Brain microvascular endothelial cell (primary cell): ENCODE data around the gene PRDM16.

Experiments used
- DNase-seq: peaks from one replicate; pipeline ENCODE4 v3.0.0-alpha.2; 2020
- H3K27ac ChIP-seq: fragments of 250-450 bp; sonication (Bioruptor Pico); 2 replicates; pipeline ENCODE4 v1.5.1; 2020; ENCODE audit warnings: mild to moderate bottlenecking, moderate library complexity
- H3K27me3 ChIP-seq: fragments of 250-450 bp; sonication (Bioruptor Pico); replicated peaks from 2 replicates; pipeline ENCODE4 v1.5.1; 2020; ENCODE audit warnings: mild to moderate bottlenecking
- H3K36me3 ChIP-seq: fragments of 250-450 bp; sonication (Bioruptor Pico); replicated peaks from 2 replicates; pipeline ENCODE4 v1.5.1; 2020; ENCODE audit warnings: mild to moderate bottlenecking
- H3K4me3 ChIP-seq: 2 replicates; pipeline ENCODE4 v1.5.1; 2011; ENCODE audit warnings: low read depth, mild to moderate bottlenecking, control low read depth, low read length, moderate library complexity
- in situ Hi-C: cut with HindIII; loops from 2 replicates; pipeline ENCODE4 v1.10.0; 2017; ENCODE audit warnings: low sequenced_read_pairs, low pct_ligation_motif_present
- TF ChIP-seq, protein P1 (sequence below): IDR thresholded peaks from 2 replicates; pipeline ENCODE4 v1.5.1; 2011; ENCODE audit warnings: low read depth, mild to moderate bottlenecking, moderate library complexity, low read length, control low read depth, inconsistent platforms; ENCODE audit errors: missing control alignments

Gene PRDM16

GRCh38 chr1:3450983-3451382, 382.0 kb downstream of the PRDM16 start:
- TF ChIP-seq, protein P1, sequence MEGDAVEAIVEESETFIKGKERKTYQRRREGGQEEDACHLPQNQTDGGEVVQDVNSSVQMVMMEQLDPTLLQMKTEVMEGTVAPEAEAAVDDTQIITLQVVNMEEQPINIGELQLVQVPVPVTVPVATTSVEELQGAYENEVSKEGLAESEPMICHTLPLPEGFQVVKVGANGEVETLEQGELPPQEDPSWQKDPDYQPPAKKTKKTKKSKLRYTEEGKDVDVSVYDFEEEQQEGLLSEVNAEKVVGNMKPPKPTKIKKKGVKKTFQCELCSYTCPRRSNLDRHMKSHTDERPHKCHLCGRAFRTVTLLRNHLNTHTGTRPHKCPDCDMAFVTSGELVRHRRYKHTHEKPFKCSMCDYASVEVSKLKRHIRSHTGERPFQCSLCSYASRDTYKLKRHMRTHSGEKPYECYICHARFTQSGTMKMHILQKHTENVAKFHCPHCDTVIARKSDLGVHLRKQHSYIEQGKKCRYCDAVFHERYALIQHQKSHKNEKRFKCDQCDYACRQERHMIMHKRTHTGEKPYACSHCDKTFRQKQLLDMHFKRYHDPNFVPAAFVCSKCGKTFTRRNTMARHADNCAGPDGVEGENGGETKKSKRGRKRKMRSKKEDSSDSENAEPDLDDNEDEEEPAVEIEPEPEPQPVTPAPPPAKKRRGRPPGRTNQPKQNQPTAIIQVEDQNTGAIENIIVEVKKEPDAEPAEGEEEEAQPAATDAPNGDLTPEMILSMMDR: no peak
- in situ Hi-C loops: no loop called here
- Histone ChIP-seq H3K27ac (no peak overlapping the region), H3K4me3 (no peak overlapping the region), H3K27me3 (peaks cover 2% of the 10 kb centered on the region), H3K36me3 (no peaks in the 10 kb centered on the region)
- no peak for DNase-seq

GRCh38 chr1:3451994-3452865, 383.2 kb downstream of the PRDM16 start:
- H3K27me3 ChIP-seq: peaks cover 2% of the 10 kb centered on the region
- H3K36me3 ChIP-seq: no peaks in the 10 kb centered on the region
- no peak overlapping the region for H3K27ac ChIP-seq
- H3K4me3 ChIP-seq: no peak overlapping the region
- TF ChIP-seq, protein P1: no peak
- in situ Hi-C loops: no loop called here
- DNase-seq: no peak

DNA sequence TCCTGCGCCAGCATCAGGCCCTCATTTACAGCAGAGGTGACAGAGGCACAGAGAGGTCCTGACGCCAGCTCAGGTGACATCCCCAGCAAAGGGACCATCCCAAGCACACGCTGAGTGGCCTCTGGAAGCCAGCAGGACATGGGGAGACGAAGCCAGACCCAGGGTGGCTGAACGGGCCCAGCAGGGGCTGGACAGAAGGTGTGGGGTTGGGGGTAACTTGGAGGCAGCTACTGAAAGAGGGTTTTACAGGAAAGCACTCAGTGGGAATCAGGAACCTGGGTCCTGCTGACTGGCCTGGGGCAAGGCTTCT, 383.8 kb downstream of the PRDM16 start:
- in situ Hi-C loops: no loop called here
- DNase-seq: no peak
- H3K36me3 ChIP-seq: no peaks in the 10 kb centered on the region
- no peak overlapping the region for H3K4me3 ChIP-seq
- TF ChIP-seq, protein P1: no peak
- no peak overlapping the region for H3K27ac ChIP-seq
- peaks cover 2% of the 10 kb centered on the region for H3K27me3 ChIP-seq

GRCh38 chr1:3453203-3453761, 384.3 kb downstream of the PRDM16 start:
- TF ChIP-seq, protein P1: peak; percentile 96
- no peak overlapping the region for H3K4me3 ChIP-seq
- peak; percentile 51 for DNase-seq
- H3K27me3 ChIP-seq: peaks cover 2% of the 10 kb centered on the region
- H3K27ac ChIP-seq: no peak overlapping the region
- no peaks in the 10 kb centered on the region for H3K36me3 ChIP-seq
- in situ Hi-C loops: no loop called here

DNA sequence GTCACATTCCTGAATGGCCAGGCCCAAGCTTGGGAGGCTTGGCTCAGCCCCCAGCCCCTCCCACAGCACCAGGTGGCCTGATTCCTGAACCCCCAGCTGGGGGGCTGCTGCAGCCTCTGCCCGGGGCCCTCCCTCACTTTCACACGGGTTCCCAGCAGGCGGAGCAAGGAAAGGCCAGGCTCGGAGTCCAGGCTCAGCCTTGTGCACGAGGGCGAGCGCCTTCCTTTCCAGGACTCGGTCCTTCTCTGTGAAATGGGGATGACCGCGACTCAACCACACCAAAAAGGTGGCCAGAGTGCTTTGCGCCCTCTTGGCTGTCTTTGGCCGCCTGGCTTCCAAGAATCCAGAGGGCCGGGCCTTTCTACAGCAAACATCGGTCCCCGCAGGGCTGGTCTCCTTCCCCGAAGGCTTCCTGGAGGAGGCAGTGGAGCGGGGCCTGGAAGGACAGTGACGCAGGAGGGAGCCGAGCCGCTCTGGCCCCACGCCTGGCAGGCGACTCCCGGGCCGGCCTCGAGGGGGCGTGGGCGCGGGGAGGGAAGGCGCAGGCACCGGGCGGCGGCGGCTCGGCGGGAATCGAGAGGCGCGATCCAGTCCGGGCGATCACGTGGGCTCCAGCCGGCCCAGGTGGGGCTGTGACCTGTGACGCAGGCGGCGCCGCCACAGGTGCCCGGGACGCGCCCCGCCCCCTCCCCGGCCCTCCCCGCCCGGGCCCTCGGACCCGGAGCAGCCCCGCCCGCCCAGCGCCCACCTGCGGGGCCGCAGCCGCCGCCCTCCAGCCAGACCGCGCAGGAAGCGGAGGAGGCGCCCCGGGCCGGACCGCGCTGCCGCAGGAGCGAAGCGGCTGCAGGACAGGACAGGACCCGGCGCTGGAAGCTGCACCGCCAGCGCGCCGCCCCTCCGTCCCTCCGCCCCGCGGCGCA, 385.1 kb downstream of the PRDM16 start, which contains the start of gene ARHGEF16:
Gene ARHGEF16 (plus strand): TSS at position 775 of the 920 bp plus-strand sequence. CDS start 8,420 bp downstream, outside the sequence.
- peak; percentile 29 for DNase-seq
- in situ Hi-C loops: no loop called here
- TF ChIP-seq, protein P1: peak; percentile 25
- H3K36me3 ChIP-seq: no peaks in the 10 kb centered on the region
- H3K27me3 ChIP-seq: peaks cover 2% of the 10 kb centered on the region
- H3K27ac ChIP-seq: no peak within 1 kb of the TSS
- no peak within 1 kb of the TSS for H3K4me3 ChIP-seq
